Astrocyte of the spinal cord (primary cell): Measurements from ENCODE around the gene AKR7A2.

Experiments
- DNase-seq: peaks from one replicate; pipeline ENCODE4 v3.0.0; 2011; ENCODE audit warnings: low read depth, low spot score
- H3K4me3 ChIP-seq: 2 replicates; pipeline ENCODE4 v1.5.1; 2011; ENCODE audit warnings: low read depth, mild to moderate bottlenecking, low read length, moderate library complexity
- in situ Hi-C: cut with HindIII; loops from 2 replicates; pipeline ENCODE4 v1.10.0; 2017; ENCODE audit warnings: low sequenced_read_pairs
- TF ChIP-seq, protein P1 (sequence below): IDR thresholded peaks from 2 replicates; pipeline ENCODE4 v1.5.1; 2012; ENCODE audit warnings: low read depth, mild to moderate bottlenecking, low read length, inconsistent platforms

The AKR7A2 gene

DNA sequence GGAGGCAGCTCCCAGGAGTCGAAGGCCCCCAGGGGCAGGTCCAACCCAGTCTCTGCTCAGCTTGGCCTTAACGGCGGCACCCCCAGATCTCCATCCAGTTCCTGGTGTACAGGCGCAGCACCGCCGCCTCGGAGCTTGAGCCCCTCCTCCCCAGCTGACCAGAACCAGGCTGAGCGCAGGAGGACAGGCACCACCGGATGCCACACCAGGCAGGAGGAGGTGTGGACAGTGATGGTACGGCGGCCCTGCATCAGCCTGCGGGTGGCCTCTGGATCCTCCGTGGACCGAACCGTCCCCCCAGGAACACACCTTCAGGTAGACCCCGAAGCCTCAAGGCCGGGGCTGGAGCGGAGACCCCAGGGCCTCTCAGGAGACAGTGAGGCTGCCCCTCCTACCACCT lies 16.5 kb upstream of the AKR7A2 start:
- H3K4me3 ChIP-seq: no peak overlapping the region
- in situ Hi-C loops: loop anchor here (25.0 kb wide), 1 partner anchor 309 kb away; the partner anchor contains the start of gene NBL1
- DNase-seq: no peak
- TF ChIP-seq, protein P1, sequence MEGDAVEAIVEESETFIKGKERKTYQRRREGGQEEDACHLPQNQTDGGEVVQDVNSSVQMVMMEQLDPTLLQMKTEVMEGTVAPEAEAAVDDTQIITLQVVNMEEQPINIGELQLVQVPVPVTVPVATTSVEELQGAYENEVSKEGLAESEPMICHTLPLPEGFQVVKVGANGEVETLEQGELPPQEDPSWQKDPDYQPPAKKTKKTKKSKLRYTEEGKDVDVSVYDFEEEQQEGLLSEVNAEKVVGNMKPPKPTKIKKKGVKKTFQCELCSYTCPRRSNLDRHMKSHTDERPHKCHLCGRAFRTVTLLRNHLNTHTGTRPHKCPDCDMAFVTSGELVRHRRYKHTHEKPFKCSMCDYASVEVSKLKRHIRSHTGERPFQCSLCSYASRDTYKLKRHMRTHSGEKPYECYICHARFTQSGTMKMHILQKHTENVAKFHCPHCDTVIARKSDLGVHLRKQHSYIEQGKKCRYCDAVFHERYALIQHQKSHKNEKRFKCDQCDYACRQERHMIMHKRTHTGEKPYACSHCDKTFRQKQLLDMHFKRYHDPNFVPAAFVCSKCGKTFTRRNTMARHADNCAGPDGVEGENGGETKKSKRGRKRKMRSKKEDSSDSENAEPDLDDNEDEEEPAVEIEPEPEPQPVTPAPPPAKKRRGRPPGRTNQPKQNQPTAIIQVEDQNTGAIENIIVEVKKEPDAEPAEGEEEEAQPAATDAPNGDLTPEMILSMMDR: no peak

DNA sequence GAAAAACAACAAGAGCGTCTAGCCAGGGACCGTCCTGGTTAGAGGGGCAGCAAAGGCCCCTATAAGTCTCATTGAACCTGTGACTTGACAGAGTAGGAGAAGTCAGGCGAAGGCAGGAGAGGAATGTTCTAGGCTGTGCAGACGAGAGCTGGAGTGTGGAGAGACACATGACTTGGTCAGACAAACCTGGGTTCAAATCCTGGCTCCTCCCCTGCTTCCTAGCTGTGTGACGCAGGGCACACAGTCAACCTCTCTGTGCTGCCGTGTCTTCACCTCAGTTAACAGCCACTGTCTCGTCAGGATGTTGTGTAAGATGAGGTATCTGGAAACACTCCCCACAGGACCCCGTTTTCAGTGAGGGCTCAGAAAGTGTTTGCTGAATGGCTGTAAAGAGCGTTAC lies 15.8 kb upstream of the AKR7A2 start:
- H3K4me3 ChIP-seq: no peak overlapping the region
- in situ Hi-C loops: loop anchor here (25.0 kb wide), 1 partner anchor 310 kb away; the partner anchor contains the start of gene NBL1
- TF ChIP-seq, protein P1: no peak
- no peak for DNase-seq

GRCh38 chr1:19327301-19327700 lies 15.4 kb upstream of the AKR7A2 start:
- in situ Hi-C loops: loop anchor here (25.0 kb wide), 1 partner anchor 310 kb away; the partner anchor contains the start of gene NBL1
- no peak for DNase-seq
- TF ChIP-seq, protein P1: no peak
- H3K4me3 ChIP-seq: no peak overlapping the region

DNA sequence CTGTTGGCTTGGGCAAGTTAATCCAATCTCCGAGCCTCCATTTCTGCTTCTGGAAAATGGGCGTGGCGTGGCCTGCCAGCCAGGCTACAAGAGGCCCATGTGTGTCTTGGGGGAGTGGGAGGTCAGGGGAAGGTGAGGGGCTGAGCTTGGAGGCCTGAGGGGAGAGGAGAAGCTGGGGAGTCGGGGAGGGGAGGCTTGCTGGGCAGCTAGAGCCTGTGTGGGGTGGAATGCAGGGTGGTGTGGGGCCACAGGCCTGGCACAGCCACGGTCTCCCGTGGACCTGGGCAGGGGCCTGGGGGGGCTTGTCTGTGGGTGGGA lies 14.8 kb upstream of the AKR7A2 start:
- in situ Hi-C loops: loop anchor here (25.0 kb wide), 1 partner anchor 311 kb away; the partner anchor contains the start of gene NBL1
- TF ChIP-seq, protein P1: no peak
- DNase-seq: no peak
- no peak overlapping the region for H3K4me3 ChIP-seq

- DNase-seq: no peak
- TF ChIP-seq, protein P1: no peak
- no peak overlapping the region for H3K4me3 ChIP-seq
- in situ Hi-C loops: loop anchor here (25.0 kb wide), 1 partner anchor 311 kb away; the partner anchor contains the start of gene NBL1
Observed at GRCh38 chr1:19325958-19326747, 14.2 kb upstream of the AKR7A2 start.

DNA sequence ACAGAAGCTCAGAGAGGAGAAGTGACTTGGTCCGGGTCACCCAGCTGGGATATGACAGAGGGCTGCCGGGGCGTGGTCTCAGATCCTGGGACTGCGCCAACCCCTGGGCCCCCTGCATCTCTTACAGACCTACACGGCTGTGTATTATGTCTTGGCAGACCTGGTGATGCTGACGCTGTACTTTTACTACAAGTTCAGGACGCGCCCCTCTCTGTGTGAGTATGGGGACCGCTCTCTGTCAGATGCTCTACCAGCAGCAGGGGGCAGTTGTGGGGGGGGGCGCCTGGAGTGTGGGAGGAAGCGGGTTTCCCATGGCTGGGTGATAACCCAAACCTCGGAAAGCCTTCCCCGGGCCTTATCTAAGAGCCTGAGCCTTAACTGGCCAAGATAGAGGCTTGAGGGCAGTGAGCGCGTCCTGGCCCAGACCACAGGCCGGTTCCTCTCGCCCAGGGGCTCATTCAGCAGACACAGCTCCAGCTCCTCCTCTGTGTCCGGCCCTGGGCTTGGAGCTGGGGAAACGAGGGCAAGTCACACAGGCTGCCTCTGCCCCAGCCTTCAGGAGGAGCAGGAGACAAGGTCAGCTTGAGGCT lies 13.5 kb upstream of the AKR7A2 start:
- H3K4me3 ChIP-seq: no peak overlapping the region
- TF ChIP-seq, protein P1: no peak
- in situ Hi-C loops: loop anchor here (25.0 kb wide), 1 partner anchor 312 kb away; the partner anchor contains the start of gene NBL1
- DNase-seq: no peak
